ENCODE measurements around the gene ITGA6.
"Not testable (repeated sequence)": the region's sequence is repeated elsewhere in the genome, so short reads cannot be mapped to it uniquely, and the experiment has no call there.

Gene ITGA6

GRCh38 chr2:172513524-172513900, 86.1 kb downstream of the ITGA6 start:
- no peak for DNase-seq (ENCODE audit: low spot score)
- no peak for FAIRE-seq

GRCh38 chr2:172513935-172514586, 86.7 kb downstream of the ITGA6 start:
- FAIRE-seq = no peak
- no peak for DNase-seq (ENCODE audit: low spot score)

- FAIRE-seq = no peak
Measured at GRCh38 chr2:172516299-172516698, 88.9 kb downstream of the ITGA6 start.

GRCh38 chr2:172518995-172519394, 91.6 kb downstream of the ITGA6 start:
- FAIRE-seq (no peak), DNase-seq (ENCODE audit: low spot score) (no peak)

More at GRCh38 chr2:172516299-172516698, 88.9 kb downstream of the ITGA6 start:
- DNase-seq (ENCODE audit: low spot score) = no peak

- DNase-seq (ENCODE audit: low spot score) (no peak), FAIRE-seq (no peak)
Measured at GRCh38 chr2:172525601-172526000, 98.2 kb downstream of the ITGA6 start.

- DNase-seq (ENCODE audit: low spot score) (no peak), FAIRE-seq (no peak)
Measured at GRCh38 chr2:172531309-172531708, 103.9 kb downstream of the ITGA6 start.

GRCh38 chr2:172532461-172532860, 105.1 kb downstream of the ITGA6 start:
- not testable (repeated sequence) for FAIRE-seq; DNase-seq (ENCODE audit: low spot score)

GRCh38 chr2:172533687-172534086, 106.3 kb downstream of the ITGA6 start:
- no peak for DNase-seq (ENCODE audit: low spot score)
- no peak for FAIRE-seq

- FAIRE-seq = no peak
- DNase-seq (ENCODE audit: low spot score) = no peak
Measured at GRCh38 chr2:172535119-172535518, 107.7 kb downstream of the ITGA6 start.

GRCh38 chr2:172537851-172538250, 110.5 kb downstream of the ITGA6 start:
- not testable (repeated sequence) for DNase-seq (ENCODE audit: low spot score); FAIRE-seq

GRCh38 chr2:172539767-172540166, 112.4 kb downstream of the ITGA6 start:
- DNase-seq (ENCODE audit: low spot score) (no peak), FAIRE-seq (no peak)

- FAIRE-seq (no peak), DNase-seq (ENCODE audit: low spot score) (no peak)
Measured at GRCh38 chr2:172540421-172540820, 113.0 kb downstream of the ITGA6 start.

GRCh38 chr2:172545408-172546075, 118.2 kb downstream of the ITGA6 start:
- no peak for FAIRE-seq

GRCh38 chr2:172549131-172549530, 121.7 kb downstream of the ITGA6 start:
- no peak for DNase-seq (ENCODE audit: low spot score)
- FAIRE-seq = no peak

More at GRCh38 chr2:172545408-172546075, 118.2 kb downstream of the ITGA6 start:
- DNase-seq (ENCODE audit: low spot score) = no peak

GRCh38 chr2:172549802-172550201, 122.4 kb downstream of the ITGA6 start:
- not testable (repeated sequence) for DNase-seq (ENCODE audit: low spot score); FAIRE-seq

- FAIRE-seq (no peak), DNase-seq (ENCODE audit: low spot score) (no peak)
Measured at GRCh38 chr2:172550419-172550818, 123.0 kb downstream of the ITGA6 start.

GRCh38 chr2:172551271-172551670, 123.9 kb downstream of the ITGA6 start:
- FAIRE-seq (no peak), DNase-seq (ENCODE audit: low spot score) (no peak)

GRCh38 chr2:172552547-172553291, 125.3 kb downstream of the ITGA6 start:
- DNase-seq (ENCODE audit: low spot score) (peak; percentile 42), FAIRE-seq (no peak)

- DNase-seq (ENCODE audit: low spot score) = no peak
- FAIRE-seq = no peak
Measured at GRCh38 chr2:172554352-172555271, 127.2 kb downstream of the ITGA6 start.

- DNase-seq (ENCODE audit: low spot score) = no peak
- no peak for FAIRE-seq
Measured at GRCh38 chr2:172555272-172555521, 127.8 kb downstream of the ITGA6 start.
